HuH-7.5 (cell line): ENCODE results near the gene TP53BP2.
"Not testable (repeated sequence)": the region's sequence is repeated elsewhere in the genome, so short reads cannot be mapped to it uniquely, and the experiment has no call there.

Experiments used
- DNase-seq: peaks from one replicate; pipeline ENCODE4 v3.0.0; 2011; ENCODE audit warnings: low spot score

TP53BP2 gene, protein sequence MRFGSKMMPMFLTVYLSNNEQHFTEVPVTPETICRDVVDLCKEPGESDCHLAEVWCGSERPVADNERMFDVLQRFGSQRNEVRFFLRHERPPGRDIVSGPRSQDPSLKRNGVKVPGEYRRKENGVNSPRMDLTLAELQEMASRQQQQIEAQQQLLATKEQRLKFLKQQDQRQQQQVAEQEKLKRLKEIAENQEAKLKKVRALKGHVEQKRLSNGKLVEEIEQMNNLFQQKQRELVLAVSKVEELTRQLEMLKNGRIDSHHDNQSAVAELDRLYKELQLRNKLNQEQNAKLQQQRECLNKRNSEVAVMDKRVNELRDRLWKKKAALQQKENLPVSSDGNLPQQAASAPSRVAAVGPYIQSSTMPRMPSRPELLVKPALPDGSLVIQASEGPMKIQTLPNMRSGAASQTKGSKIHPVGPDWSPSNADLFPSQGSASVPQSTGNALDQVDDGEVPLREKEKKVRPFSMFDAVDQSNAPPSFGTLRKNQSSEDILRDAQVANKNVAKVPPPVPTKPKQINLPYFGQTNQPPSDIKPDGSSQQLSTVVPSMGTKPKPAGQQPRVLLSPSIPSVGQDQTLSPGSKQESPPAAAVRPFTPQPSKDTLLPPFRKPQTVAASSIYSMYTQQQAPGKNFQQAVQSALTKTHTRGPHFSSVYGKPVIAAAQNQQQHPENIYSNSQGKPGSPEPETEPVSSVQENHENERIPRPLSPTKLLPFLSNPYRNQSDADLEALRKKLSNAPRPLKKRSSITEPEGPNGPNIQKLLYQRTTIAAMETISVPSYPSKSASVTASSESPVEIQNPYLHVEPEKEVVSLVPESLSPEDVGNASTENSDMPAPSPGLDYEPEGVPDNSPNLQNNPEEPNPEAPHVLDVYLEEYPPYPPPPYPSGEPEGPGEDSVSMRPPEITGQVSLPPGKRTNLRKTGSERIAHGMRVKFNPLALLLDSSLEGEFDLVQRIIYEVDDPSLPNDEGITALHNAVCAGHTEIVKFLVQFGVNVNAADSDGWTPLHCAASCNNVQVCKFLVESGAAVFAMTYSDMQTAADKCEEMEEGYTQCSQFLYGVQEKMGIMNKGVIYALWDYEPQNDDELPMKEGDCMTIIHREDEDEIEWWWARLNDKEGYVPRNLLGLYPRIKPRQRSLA

DNA sequence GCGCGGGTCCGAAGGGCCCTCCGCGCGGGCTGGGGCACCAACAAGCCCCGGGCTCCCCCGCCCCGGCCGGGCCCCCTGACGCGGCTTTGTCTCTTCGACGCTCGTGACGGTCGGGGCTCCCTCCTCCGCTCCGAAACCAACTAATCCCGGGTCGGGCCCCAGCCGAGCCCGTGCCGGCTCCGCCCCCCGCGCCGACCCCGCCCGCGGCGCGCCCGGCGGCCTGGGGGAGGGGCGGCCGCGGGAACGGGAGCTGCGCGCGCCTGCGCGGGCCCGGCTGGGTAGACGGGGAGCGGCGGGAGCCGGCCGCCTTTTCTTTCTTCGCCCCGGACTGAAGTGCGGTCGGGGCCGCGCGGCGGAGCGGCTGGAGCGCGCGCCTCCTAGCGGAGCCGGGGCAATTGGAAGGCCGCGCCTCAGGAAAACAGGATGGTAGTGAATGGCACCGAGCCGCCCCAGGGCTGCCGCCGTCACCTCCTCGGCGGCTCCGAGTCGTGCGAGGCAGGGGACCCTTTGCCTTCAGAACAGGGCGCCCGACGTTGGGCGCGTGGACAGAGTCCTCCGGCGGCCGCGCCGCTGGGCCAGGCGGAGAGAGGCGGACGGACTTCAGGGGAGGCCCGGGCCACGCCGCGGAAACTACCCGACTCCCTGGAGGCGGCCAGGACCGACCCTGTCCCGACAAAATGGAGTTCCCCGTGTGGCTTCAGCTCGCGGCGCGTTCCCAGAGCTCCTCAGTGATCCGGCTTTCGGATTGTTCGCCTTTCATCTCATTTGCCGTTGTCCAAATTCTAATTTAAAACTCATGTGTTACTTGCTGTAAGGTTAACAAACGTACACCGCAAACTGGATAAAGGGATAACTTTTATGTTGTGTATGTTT, at the start of gene TP53BP2:
Gene TP53BP2, minus strand, starts transcription at position 138 of the 873 bp plus-strand sequence. CDS start 267 bp downstream, outside the sequence.
- DNase-seq: peak; percentile 78

DNA sequence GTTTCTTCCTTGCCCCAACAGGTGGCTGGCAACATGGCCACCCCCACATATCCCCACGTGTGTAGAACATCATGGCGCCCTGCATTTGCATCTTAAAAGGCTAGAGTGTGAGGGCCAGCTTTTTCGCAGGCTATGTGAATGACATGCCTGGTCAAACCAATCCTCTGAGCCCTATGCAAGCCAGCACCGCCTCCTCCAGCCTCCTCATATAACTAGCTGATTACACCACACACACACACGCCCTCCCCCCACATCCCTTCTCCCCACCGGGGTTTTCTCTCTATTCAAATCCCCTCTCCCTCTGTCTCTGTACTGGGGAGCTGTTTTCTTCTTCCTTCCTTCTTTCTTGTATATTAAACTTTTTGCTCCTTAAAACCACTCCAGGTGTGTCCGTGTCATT, 44.7 kb upstream of the TP53BP2 start:
- not testable (repeated sequence) for DNase-seq

DNA sequence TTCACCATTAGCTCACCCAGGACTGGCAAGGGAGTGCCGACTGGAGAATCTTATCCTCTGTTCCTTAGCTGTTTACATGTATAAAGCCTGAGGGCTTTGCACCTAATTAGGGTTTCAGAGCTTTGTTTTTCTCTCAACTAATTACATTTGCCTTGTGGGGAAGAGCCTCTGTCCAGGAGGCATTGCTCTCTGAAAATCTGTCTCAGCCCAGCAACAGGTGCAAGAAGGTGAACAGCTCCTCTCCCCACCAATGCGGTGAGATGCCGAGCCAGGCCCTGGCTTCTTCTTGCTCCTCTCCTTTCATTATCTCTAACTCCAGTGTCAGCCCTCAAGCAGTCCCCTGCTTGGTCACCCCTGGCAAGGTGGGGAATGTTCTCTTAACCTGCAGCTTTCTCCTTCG, 43.6 kb upstream of the TP53BP2 start:
- not testable (repeated sequence) for DNase-seq

DNA sequence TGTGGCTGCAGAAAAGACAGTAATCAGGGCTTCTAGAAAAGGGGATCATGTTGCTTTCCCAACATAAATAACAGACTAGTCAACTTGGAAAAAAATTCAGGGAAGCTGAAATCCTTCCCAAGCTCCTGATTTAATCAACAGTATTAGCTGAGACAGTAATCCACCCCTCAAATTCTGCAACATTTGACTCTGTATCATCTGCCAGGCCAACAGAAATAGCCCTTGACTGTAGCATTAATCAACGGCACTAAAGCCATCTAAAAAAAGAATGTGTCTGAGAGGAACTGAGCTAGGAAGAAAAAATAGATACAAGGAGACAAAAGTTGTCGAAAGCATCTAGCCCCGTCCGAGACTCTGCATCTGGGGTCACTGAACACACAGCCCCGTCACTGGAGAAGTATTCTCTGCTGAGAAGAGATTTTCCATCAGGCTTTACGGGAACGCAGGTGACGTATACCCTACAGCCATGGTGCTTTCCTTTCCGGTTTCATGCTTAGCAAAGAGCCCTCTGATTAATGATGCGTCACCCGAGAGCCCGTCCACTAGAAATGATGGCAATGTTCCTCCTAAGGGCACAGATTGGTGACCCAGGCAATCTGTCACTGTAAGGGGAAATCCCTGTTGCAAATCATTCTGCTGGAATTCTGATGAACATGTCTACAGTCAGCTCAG, 42.1 kb upstream of the TP53BP2 start:
- no peak for DNase-seq

DNA sequence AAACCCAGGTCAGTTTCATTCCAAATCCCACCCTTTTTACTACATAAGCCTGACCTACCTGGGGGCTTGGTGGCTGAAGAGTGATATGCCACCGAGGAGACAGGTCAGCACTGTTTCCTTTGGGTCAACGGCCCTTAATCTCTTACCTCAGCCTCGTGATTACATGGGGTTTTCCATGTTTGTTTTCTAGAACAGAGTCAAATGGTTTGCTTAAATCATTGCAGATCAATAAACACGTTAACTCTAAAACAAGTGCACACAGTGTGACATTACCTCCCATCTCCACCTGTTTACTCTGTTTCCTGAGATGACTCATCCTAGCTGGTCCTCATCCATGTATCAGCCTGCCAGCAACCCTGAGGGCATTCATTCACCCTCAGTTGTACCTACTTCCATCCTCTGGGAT, 40.8 kb upstream of the TP53BP2 start:
- peak; percentile 28 for DNase-seq

DNA sequence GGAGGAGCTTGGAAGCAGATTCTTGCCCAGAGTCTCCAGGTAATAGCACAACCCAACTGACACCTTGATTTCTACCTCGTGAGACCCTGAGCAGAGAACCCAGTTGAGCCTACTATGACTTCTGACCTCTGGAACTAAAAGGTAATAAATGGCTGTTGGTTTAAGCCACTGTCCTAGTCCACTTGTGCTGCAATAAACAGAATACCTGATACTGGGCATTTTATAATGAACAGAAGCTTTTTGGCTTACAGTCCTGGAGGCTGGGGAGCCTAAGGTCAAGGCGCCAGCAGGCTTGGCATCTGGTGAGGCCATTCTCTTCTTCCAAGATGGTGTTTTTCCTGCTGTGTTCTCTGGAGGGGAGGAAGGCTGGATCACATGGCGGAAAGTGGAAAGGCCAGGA, 39.9 kb upstream of the TP53BP2 start:
- DNase-seq: no peak

DNA sequence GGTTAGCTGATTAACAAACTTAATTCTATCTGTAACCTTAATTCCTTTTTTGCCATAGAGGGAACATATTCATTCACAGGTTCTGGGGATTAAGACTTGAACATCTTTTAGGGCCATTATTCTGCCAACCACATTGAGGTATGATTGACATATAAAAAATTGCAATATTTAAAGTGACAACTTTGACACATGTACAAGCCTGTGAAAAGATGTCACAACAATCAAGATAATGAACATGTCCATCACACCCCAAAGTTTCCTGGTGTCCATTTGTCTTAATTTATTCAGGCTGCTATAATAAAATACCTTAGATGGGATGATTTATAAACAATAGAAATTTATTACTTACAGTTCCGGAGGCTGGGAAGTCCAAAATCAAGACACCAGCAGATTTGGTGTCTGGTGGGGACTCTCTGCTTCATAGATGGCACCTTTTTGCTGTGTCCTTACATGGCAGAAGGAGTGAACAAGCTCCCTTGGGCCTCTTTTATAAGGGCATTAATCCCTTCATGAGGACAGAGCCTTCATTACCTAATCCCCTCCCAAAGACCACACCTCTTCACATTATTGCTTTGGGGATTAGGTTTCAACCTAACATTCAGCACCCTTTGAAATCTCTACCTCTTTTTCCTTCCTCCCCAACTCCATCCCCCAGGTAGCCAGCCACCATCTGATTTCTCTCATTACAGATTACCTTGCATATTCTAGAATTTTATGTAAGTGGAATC, 33.0 kb upstream of the TP53BP2 start:
- no peak for DNase-seq

DNA sequence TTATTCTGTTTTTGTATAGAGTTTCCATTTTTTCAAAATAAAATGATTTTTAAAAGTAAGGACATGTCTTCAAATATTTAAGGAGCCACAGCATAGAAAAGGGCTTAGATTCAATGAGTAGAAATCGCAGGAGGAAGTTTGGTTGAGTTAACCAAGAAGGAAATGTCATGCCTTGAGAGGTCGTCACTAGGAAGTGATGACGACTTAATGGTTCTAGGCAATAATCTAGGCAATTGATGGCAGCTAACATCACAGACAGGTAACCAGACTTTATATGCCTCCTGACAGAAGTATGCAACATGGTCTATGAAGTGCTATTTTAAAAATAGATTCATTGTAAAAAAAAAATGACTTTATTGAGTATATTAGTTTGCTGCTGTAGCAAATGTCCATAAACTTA, 32.1 kb upstream of the TP53BP2 start:
- DNase-seq: no peak

DNA sequence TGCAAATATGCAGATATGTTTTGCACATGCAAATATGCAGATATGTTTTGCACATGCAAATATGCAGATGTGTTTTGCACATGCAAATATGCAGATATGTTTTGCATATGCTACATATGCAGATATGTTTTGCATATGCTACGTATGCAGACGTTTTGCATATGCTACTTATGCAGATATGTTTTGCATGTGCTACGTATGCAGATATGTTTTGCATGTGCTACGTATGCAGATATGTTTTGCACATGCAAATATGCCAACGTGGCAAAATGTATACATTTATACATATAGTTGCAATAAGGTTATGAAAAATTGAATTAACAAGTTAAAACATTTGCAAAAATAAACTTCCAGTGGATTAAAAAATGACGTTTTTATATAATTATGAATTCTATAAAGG, 30.8 kb upstream of the TP53BP2 start:
- DNase-seq: no peak

DNA sequence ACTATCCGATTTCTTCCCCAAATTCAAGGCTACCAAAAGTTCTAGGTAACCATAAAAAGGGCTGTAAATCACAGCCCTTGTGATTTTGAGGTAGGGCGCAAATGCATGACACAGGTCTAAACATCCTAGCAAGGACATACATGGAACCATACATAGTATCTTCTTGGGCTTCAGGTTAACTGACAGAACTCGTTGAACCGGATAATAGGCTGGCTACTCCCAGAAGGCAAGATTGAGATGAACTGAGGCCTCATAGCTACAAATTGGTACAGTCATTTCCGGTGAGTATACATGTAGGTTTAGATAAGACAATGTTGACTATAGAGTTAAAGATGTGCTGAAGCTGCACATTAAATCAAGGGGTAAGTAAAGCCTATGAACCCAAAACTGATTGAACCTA, 27.3 kb upstream of the TP53BP2 start:
- no peak for DNase-seq

DNA sequence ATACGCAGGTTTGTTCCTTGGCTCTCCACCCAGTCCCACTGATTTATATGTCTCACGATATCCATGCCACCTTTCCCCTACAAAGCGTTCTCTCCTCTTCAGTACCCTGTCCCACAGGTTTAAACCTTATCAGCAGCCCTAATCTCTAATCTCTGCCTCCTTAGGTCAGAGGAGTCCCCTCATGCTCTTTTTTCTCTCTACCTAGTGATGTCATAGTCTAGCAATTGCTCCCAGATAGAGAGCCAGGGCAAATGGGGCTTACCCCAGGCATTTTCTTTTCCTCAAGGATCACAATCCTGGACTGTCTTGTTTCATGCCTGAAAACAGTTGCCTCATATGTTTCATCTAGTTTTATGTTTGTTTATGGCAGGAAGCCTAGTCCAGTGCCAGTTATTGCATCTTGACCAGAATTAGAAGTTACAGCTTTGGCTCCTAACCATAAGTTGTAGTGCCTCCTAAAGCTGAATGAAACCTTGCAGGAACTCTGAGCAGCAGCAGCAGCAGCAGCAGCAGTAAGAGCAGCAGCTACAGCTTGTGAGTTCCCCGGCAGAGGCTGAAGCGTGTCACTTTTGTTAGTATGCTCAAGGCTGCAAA, 26.7 kb upstream of the TP53BP2 start:
- DNase-seq: no peak

DNA sequence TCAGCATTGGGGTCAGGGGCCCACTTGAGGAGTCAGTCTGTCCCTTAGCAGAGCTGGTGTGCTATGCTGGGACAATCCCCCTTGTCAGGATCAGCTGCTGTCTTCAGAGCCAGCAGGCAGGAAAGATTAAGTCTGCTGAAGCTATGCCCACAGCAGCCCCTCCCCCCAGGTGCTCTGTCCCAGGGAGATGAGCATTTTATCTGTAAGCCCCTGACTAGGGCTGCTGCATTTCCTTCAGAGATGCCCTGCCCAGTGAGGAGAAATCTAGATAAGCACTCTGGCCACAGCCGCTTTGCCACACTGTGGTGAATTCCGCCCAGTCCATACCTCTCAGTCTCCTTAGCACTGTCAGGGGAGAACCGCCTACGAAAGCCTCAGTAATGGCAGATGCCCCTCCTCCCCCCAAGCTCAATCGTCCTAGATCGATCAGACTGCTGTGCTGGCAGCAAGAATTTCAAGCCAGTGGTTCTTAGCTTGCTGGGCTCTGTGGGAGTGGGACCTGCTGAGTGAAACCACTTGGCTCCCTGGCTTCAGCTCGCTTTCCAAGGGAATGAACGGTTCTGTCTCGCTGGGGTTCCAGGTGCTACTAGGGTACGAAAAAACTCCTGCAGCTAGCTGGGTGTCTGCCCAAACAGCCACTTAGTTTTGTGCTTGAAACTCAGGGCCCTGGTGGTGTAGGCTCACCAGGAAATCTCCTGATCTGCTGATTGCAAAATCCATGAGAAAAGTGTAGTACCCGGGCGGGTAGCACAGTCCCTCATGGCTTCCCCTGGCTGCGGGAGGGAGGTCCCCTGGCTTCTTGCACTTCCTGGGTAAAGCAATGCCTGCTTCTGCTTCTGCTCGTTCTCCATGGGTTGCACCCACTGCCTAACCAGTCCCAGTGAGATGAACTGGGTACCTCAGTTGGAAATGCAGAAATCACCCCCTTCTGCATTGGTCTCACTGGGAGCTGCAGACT, 25.1 kb upstream of the TP53BP2 start:
- DNase-seq: no peak

DNA sequence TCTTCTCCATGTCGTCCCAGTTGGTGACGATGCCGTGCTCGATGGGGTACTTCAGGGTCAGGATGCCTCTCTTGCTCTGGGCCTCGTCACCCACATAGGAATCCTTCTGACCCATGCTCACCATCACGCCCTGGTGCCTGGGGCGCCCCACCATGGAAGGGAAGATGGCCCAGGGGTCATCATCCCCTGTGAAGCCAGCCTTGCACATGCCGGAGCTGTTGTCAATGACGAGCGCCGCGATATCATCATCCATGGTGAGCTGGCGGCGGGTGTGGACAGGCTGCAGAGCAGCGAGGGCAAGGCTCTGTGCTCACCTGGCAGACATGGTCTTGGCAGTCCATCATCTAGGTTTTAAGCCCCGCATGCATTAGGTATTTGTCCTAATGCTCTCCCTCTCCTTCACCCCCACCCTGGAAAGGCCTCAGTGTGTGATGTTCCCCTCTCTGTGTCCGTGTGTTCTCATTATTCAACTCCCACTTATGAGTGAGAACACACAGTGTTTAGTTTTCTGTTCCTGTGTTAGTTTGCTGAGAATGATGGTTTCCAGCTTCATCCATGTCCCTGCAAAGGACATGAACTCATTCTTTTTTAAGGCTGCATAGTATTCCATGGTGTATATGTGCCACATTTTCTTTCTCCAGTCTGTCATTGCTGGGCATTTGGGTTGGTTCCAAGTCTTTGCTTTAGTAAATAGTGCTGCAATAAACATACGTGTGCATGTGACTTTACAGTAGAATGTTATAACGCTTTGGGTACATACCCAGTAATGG, 19.0 kb upstream of the TP53BP2 start:
- not testable (repeated sequence) for DNase-seq

DNA sequence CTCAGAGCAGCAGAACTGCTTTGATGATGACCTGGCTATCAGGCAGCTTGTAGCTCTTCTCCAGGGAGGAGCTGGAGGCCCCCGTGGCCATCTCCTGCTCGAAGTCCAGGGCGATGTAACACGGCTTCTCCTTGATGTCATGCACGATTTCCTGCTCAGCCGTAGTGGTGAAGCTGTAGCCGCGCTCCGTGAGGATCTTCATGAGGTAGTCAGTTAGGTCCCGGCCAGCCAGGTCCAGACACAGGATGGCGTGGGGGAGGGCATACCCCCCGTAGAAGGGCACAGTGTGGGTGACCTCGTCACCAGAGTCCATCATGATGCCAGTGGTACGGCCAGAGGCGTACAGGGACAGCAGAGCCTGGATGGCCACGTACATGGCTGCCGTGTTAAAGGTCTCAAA, 18.3 kb upstream of the TP53BP2 start:
- DNase-seq: no peak

DNA sequence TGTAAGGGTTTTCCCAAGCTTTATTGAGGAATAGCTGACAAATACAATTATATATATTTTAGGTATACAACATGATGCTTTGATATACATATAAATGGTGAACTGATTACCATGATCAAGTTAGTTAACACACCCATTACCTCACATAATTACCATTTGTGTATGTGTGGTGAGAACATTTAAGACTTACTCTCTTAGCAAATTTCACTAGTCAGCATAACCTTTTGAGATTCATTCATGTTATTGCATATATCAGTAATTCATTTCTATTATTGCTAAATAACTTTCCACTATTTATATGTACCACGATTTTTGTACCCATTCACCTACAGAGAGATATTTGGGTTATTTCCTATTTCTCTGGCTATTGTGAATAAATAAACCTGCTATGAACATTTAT, 16.2 kb upstream of the TP53BP2 start:
- no peak for DNase-seq

DNA sequence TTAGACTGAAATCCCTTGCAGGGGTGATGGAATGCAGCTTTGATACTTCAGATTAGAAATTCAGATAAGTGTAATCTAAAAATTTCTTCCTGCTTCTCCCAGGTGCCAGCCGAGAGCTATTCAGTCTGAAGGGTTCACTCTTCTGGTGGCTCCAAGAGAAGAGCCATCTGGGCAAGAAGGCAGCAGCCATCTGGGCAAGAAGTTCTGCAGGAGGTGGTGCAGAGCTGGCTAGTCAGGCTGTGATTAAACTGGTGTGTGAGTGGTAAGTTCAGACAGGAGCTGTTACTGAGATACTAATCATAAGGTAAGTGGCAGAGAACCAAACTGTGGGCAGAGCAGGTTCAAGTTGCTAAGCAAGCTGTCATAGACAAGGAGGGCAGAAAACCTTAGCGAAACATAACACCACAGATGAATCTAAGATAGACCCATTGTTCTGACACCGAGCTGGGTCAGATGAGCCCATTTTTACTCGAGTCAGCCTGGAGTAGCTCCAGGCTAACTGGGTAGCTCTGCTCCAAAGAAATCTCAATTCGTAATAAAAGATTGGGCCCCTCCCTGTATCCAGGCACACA, 14.4 kb upstream of the TP53BP2 start:
- DNase-seq: no peak

DNA sequence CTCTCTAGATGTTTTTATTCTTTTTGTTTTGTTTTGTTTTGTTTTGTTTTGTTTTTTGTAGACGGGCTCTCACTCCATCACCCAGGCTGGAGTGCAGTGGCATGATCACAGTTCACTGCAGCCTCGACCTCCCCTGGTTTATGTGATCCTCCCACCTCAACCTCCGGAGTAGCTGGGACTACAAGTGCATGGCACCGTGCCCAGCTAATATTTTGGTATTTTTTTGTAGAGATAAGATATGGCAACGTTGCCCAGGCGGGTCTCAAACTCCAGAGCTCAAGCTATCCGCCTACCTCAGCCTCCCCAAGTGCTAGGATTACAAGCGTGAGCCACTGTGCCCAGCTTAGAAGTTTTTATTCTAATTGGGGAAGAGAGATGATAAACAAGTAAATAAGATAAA, 13.3 kb upstream of the TP53BP2 start:
- no peak for DNase-seq

DNA sequence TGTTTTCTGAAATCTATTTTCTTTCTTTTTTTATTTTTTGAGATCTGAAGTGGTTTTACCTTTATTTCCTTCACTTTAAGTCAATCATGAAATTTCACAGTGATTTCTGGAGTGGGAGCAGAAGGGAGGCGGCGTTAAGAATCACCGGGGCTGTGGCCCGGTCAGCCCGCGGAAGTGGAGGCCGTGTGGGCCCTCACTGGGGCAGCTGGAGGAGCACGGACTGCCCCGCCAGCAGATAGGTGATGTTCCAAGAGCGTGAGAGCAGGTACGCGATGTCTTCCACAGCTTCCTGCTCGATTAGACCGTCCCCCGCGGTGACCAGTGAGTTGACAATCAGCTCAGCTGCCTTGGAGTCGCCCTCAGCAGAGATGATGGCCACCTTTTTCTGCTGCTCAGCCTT, 10.6 kb upstream of the TP53BP2 start:
- DNase-seq: no peak
